Measurements from ENCODE around the gene SLC37A4. TPM values are rescaled to one million over a fixed set of nuclear protein-coding genes. Genes with fewer than 3 reads are reported as not detected.
"Not testable (repeated sequence)": the region's sequence is repeated elsewhere in the genome, so short reads cannot be mapped to it uniquely, and the experiment has no call there.

SLC37A4 gene
- total and polyA plus RNA-seq, 2 of the 13 experiments (the other 11 are each of a cell fraction or from before 2014, with no cell fraction given), result 43.0 to 56.1 TPM

DNA sequence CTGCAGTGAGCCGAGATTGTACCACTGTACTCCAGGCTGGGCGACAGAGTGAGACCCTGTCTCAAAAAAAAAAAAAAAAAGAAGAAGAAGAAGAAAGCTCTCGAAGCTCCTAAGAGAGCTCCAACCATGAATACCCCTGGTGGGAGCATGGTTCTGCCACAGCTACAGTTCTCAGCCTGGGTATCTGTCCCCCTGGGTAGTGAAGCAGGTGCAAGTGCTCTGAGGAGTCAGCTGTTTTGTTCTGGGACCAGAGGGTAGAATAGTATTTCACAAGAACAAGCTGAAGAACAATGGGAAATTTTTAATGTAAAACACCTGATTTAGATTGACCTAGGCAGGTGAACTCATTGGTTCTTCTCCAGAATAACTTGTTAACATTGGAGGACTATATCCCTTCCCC is 30.6 kb upstream of the SLC37A4 start:
- in situ Hi-C loops (cut with HindIII; ENCODE audit: extremely low pct_ligation_motif_present, low pct_unique_long_range_greater_than_20kb) (no loop called here), intact Hi-C loops (cut with micrococcal nuclease; ENCODE audit: unreplicated experiment) (no loop called here)
- peaks cover 4% of the 10 kb centered on the region for H3K79me2 ChIP-seq (ENCODE audit: insufficient read depth, low read length)
- POLR2A ChIA-PET, result no interaction called here
- ATAC-seq, result no peak
- H3K9me3 ChIP-seq (ENCODE audit: low read length), result no peaks in the 10 kb centered on the region
- H3K27ac ChIP-seq (ENCODE audit: extremely low read length, insufficient read depth, low read length), result no peak overlapping the region
- FAIRE-seq, result no peak
- WGBS (ENCODE audit: low lambda C conversion rate), result 98% methylated on average over 3 of the region's 3 CpGs
- no TSS peak for BruUV-seq (replicated peaks)
- no peak overlapping the region for H3K4me3 ChIP-seq (replicated peaks in 1 of 3; ENCODE audit: insufficient read depth in 1 of 3, low read depth in 2 of 3, low read length in 3 of 3)
- H3K27me3 ChIP-seq (ENCODE audit: control insufficient read depth in 1 of 2, insufficient read depth in 2 of 2, low read length in 2 of 2), result no peaks in the 10 kb centered on the region
- DNase-seq (ENCODE audit: low spot score), result no peak
- CTCF ChIA-PET (ENCODE audit: low intra/inter-chr PET ratio, low total read pairs), result no interaction called here
- TF ChIP-seq ZFP82 (CRISPR knock-in tag; IDR thresholded peaks at IDR 0.05; ENCODE audit: borderline replicate concordance) (no peak), ZNF547 (CRISPR knock-in tag; IDR thresholded peaks at IDR 0.05) (no peak)
- no peaks in the 10 kb centered on the region for H4K20me1 ChIP-seq (ENCODE audit: insufficient read depth, low read length)
- no peak overlapping the region for H2AFZ ChIP-seq (ENCODE audit: low read length)
- H3K9ac ChIP-seq (ENCODE audit: insufficient read depth, low read depth, low read length), result no peak overlapping the region
- H3K36me3 ChIP-seq (replicated peaks in 1 of 2; ENCODE audit: control insufficient read depth in 1 of 2, insufficient read depth in 2 of 2, low read length in 2 of 2), result no peaks in the 10 kb centered on the region
- H3K4me2 ChIP-seq (ENCODE audit: low read depth, low read length), result no peak overlapping the region
- peaks cover 14% of the 10 kb centered on the region; the same call in 1 of the 2 replicates for H3K4me1 ChIP-seq (ENCODE audit: insufficient read depth, low read length)

DNA sequence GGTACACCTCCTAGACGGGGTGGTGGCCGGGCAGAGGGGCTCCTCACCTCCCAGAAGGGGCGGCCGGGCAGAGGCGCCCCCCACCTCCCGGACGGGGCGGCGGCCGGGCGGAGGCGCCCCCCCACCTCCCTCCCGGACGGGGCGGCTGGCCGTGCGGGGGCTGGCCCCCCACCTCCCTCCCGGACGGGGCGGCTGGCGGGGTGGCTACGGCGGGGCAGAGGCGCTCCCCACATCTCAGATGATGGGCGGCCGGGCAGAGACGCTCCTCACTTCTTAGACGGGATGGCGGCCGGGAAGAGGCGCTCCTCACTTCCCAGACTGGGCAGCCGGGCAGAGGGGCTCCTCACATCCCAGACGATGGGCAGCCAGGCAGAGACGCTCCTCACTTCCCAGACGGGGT is 28.5 kb upstream of the SLC37A4 start:
- H3K9me3 ChIP-seq (ENCODE audit: low read length); DNase-seq (ENCODE audit: low spot score); H2AFZ ChIP-seq (ENCODE audit: low read length); ATAC-seq; FAIRE-seq; H3K27me3 ChIP-seq (ENCODE audit: control insufficient read depth in 1 of 2, insufficient read depth in 2 of 2, low read length in 2 of 2); in situ Hi-C loops (cut with HindIII; ENCODE audit: extremely low pct_ligation_motif_present, low pct_unique_long_range_greater_than_20kb); CTCF ChIA-PET (ENCODE audit: low intra/inter-chr PET ratio, low total read pairs); BruUV-seq (replicated peaks); intact Hi-C loops (cut with micrococcal nuclease; ENCODE audit: unreplicated experiment); H4K20me1 ChIP-seq (ENCODE audit: insufficient read depth, low read length); H3K4me2 ChIP-seq (ENCODE audit: low read depth, low read length); H3K27ac ChIP-seq (ENCODE audit: extremely low read length, insufficient read depth, low read length); POLR2A ChIA-PET; H3K9ac ChIP-seq (ENCODE audit: insufficient read depth, low read depth, low read length); H3K4me3 ChIP-seq (replicated peaks in 1 of 3; ENCODE audit: insufficient read depth in 1 of 3, low read depth in 2 of 3, low read length in 3 of 3): not testable (repeated sequence)
- Histone ChIP-seq H3K79me2 (ENCODE audit: insufficient read depth, low read length) (peaks cover 22% of the 10 kb centered on the region), H3K36me3 (replicated peaks in 1 of 2; ENCODE audit: control insufficient read depth in 1 of 2, insufficient read depth in 2 of 2, low read length in 2 of 2) (peaks cover 8 to 12% of the 10 kb centered on the region in 2 experiments), H3K4me1 (ENCODE audit: insufficient read depth, low read length) (peaks cover 23% of the 10 kb centered on the region)
- WGBS (ENCODE audit: low lambda C conversion rate), result 88% methylated on average over 4 of the region's 35 CpGs

Data from HepG2 (cell line).